GM19193 (cell line): ENCODE data around the gene UNC13C.

Experiments
- POLR2A ChIP-seq: IDR thresholded peaks from 4 replicates; pipeline ENCODE4 v1.6.1; 2011; ENCODE audit not compliant: insufficient read depth, insufficient read length; ENCODE audit errors: extremely low read depth

UNC13C gene

GRCh38 chr15:54608876-54609835 is 630.9 kb downstream of the UNC13C start:
- no peak for TF ChIP-seq POLR2A

GRCh38 chr15:54618120-54618519 is 639.9 kb downstream of the UNC13C start:
- TF ChIP-seq POLR2A, result no peak

DNA sequence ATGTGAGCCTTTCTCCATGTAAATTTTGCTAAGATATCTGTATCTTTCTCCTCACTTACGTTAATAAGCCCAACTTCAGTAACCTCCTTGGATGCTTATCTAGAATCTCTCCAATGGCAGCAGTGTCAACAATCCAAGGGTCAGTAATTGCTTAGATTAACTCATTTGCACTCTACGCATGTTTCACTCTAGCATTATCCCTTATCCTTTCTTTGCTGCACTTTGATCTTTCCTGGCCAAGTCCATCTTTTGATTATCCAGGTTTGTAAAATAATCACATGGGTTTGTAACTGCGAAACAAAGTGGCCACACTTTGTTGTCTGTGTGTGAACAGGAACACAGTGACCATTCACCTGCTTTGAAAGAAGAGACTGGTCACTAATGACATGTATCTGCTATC is 640.9 kb downstream of the UNC13C start:
- no peak for TF ChIP-seq POLR2A

GRCh38 chr15:54620916-54621315 is 642.7 kb downstream of the UNC13C start:
- no peak for TF ChIP-seq POLR2A

GRCh38 chr15:54636147-54636546 is 657.9 kb downstream of the UNC13C start:
- TF ChIP-seq POLR2A, result no peak

DNA sequence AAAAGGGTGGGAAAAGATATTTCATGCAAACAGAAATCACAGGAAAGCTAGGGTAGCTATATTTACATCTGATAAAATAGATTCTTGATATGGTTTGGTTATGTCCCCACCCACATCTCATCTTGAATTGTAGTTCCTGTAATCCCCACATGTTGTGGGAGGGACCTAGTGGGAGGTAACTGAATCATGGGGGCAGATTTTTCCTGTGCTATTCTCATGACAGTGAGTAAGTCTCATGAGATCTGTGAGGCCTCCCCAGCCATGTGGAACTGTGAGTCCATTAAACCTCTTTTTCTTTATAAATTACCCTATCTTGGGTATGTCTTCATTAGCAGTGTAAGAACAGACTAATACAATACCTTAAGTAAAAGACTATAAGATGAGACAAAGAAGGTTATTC is 660.4 kb downstream of the UNC13C start:
- no peak for TF ChIP-seq POLR2A

DNA sequence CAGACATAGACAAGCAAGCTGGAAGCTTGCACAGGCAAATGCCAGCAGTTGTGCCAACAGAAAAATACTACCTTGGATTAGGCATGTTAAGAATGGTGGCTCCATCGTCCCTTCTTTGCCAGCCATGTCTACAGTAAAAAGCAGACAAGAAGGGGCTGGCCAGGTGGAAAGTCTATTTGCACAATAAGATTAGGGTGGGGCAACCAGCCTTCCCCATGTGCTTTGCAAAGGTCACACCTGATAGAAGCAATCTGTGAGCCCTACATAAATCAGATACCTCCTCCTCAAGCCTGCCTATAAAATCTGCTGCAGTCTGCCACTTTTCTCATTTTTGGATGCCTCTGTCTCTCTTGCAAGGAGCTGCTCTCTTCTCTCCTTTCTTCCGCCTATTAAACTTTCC is 662.6 kb downstream of the UNC13C start:
- TF ChIP-seq POLR2A, result no peak

DNA sequence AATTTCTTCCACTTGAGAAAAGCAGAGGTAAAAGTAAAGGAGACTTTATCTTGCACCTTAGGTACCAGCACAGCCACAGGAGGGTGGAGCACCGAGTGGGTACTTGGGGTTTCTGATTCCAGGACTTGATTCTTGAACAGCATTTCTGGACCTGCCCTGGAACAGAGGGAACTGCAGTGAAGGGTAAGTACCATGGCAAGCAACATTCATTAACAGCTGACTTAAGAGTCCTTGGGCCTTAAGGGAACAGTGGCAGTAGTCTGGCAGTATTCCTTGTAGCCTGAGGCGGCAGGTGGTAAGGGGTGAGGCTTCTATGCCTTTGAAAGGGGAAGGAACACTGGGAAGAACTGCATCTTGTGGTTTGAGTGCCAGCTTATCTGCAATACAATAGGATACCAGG is 666.6 kb downstream of the UNC13C start:
- no peak for TF ChIP-seq POLR2A

DNA sequence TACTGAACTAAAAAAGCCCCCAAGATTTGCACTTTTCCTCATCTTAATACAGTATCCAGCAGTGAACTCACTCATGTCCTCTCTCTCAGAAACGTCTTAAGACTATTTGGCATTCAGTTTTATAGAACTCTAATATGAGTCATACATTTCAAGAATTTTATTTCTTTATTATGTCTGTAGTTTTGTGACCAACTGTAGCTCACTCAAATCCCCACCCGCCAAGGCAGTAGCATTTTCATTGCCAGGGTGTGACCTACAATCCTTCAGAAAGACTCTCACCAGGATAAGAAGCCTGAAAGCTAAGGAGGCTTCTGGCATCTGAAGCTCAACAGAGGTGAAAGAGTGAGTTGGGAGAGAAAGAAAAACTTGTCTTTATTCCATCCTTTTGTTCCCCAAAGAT is 681.4 kb downstream of the UNC13C start:
- TF ChIP-seq POLR2A, result no peak

GRCh38 chr15:54660356-54660755 is 682.1 kb downstream of the UNC13C start:
- no peak for TF ChIP-seq POLR2A

- no peak for TF ChIP-seq POLR2A
Observed at GRCh38 chr15:54675241-54675640, 697.0 kb downstream of the UNC13C start.

DNA sequence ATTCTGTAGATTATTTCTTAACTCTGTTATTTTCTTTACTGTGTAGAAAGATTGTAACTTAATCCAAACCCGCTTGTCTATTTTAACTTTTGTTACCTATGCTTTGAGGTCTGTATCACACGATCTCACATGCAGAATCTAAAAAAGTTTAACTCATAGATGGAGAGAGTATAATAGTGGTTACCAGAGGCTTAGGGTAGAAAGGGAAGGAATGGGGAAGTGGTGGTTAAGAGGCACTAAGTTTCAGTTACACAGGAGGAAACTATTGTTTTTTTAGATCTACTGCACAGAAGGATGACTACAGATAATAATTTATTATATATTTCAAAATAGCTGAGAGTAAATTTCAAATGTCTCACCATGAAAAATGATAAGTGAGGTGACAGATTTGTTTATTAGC is 703.3 kb downstream of the UNC13C start:
- TF ChIP-seq POLR2A, result no peak
